H1 (cell line): ENCODE data around the gene NOX5. TPM values are rescaled to one million over a fixed set of nuclear protein-coding genes. Genes with fewer than 3 reads are reported as not detected.

ENCODE experiments used
- CTCF ChIA-PET: fragments of 300-600 bp; sonication (Branson Sonifier 250); formaldehyde crosslinking; loops from one replicate; lab custom pipeline; 2021; ENCODE audit not compliant: partially characterized antibody; lab: Charles Lee
- POLR2A ChIA-PET: fragments of 300-600 bp; sonication (Branson Sonifier 250); formaldehyde crosslinking; loops from one replicate; lab custom pipeline; 2021; ENCODE audit warnings: inconsistent platforms; ENCODE audit not compliant: partially characterized antibody; lab: Charles Lee
- DNase-seq, 2 experiments: peaks; one replicate each; pipeline versions ENCODE4 v3.0.0 to v3.0.0-alpha.2; 2010 to 2022; ENCODE audit warnings: low spot score in 2 of 2, low read depth in 1 of 2, mixed read lengths in 1 of 2
- FAIRE-seq: peaks from 2 replicates; lab custom pipeline; 2011; peaks lifted over from hg19 to GRCh38; lab: Jason Lieb, UNC
- H2AFZ ChIP-seq: 2 replicates; pipeline ENCODE4 v1.8.1; 2012; ENCODE audit warnings: low read length, inconsistent platforms
- H2AK5ac ChIP-seq: 2 replicates; pipeline ENCODE4 v1.6.1; 2013; ENCODE audit warnings: low read depth, low read length
- H2BK120ac ChIP-seq: replicated peaks from 2 replicates; pipeline ENCODE3; 2013; ENCODE audit warnings: low read depth, low read length, inconsistent platforms
- H2BK12ac ChIP-seq: 2 replicates; pipeline ENCODE4 v1.6.1; 2013; ENCODE audit warnings: low read depth, low read length
- H2BK15ac ChIP-seq: 2 replicates; pipeline ENCODE4 v1.6.1; 2013; ENCODE audit warnings: low read length
- H2BK20ac ChIP-seq: 2 replicates; pipeline ENCODE4 v1.6.1; 2013; ENCODE audit warnings: low read length
- H2BK5ac ChIP-seq: 2 replicates; pipeline ENCODE4 v1.6.1; 2013; ENCODE audit warnings: low read depth, low read length
- H3K14ac ChIP-seq: 2 replicates; pipeline ENCODE4 v1.6.1; 2013; ENCODE audit warnings: inconsistent platforms; ENCODE audit not compliant: insufficient read length
- H3K18ac ChIP-seq: 2 replicates; pipeline ENCODE4 v1.6.1; 2013; ENCODE audit warnings: low read length; ENCODE audit errors: extremely low read depth
- H3K23ac ChIP-seq: 2 replicates; pipeline ENCODE4 v1.6.1; 2013; ENCODE audit warnings: inconsistent platforms; ENCODE audit not compliant: insufficient read length
- H3K23me2 ChIP-seq: 2 replicates; pipeline ENCODE4 v1.6.1; 2013; ENCODE audit warnings: low read depth, low read length
- H3K27ac ChIP-seq: 2 replicates; pipeline ENCODE4 v1.6.1; 2011; ENCODE audit warnings: low read depth, low read length, inconsistent platforms
- H3K27me3 ChIP-seq, 4 experiments: replicated peaks in 1 of 4; 1 replicate in 1 of 4; 2 replicates in 3 of 4; pipeline versions ENCODE4 v1.6.1 to v1.8.1; 2011 to 2013; ENCODE audit warnings: low read length in 3 of 4, mild to moderate bottlenecking in 3 of 4, inconsistent platforms in 2 of 4, mixed read lengths in 2 of 4, moderate library complexity in 1 of 4; ENCODE audit not compliant: control insufficient read depth in 3 of 4, insufficient read depth in 3 of 4; ENCODE audit errors: extremely low read depth in 1 of 4
- H3K36me3 ChIP-seq, 4 experiments: 2 replicates each; pipeline versions ENCODE4 v1.6.1 to v1.8.1; 2011 to 2013; ENCODE audit warnings: mild to moderate bottlenecking in 4 of 4, low read length in 3 of 4, moderate library complexity in 2 of 4, control low read depth in 1 of 4, inconsistent platforms in 1 of 4; ENCODE audit not compliant: insufficient read depth in 4 of 4, control insufficient read depth in 2 of 4
- H3K4ac ChIP-seq: replicated peaks from 2 replicates; pipeline ENCODE3; 2013; ENCODE audit warnings: low read length, low read depth, mixed read lengths, inconsistent platforms; ENCODE audit not compliant: insufficient read length
- H3K4me1 ChIP-seq, 4 experiments: replicated peaks in 1 of 4; 1 replicate in 1 of 4; 2 replicates in 3 of 4; pipeline versions ENCODE4 v1.6.1 to v1.8.1; 2011 to 2013; ENCODE audit warnings: low read length in 3 of 4, inconsistent platforms in 2 of 4, mixed read lengths in 1 of 4; ENCODE audit not compliant: insufficient read depth in 4 of 4, control insufficient read depth in 3 of 4
- H3K4me2 ChIP-seq, 2 experiments: 2 replicates each; pipeline versions ENCODE4 v1.6.1 to v1.8.1; 2011 to 2013; ENCODE audit warnings: low read depth in 2 of 2, low read length in 2 of 2, control low read depth in 1 of 2, inconsistent platforms in 1 of 2, mild to moderate bottlenecking in 1 of 2; ENCODE audit not compliant: insufficient read depth in 1 of 2
- H3K4me3 ChIP-seq, 4 experiments: fragments of 200-600, 300-600 bp in 1 of 4; sonication (generic), shearing (Covaris generic), sonication (Bioruptor Twin) in 1 of 4; 2 replicates each; pipeline versions ENCODE4 v1.5.1 to v1.8.1; 2011 to 2016; ENCODE audit warnings: low read length in 4 of 4, low read depth in 3 of 4, control low read depth in 2 of 4, inconsistent platforms in 2 of 4, mild to moderate bottlenecking in 2 of 4, mixed read lengths in 1 of 4, moderate library complexity in 1 of 4; ENCODE audit not compliant: insufficient read depth in 2 of 4; ENCODE audit errors: extremely low read depth in 1 of 4
- H3K56ac ChIP-seq: replicated peaks from 2 replicates; pipeline ENCODE3; 2013; ENCODE audit warnings: low read depth, mild to moderate bottlenecking, mixed read lengths, low read length, inconsistent platforms; ENCODE audit not compliant: insufficient read length
- H3K79me1 ChIP-seq: 2 replicates; pipeline ENCODE4 v1.6.1; 2013; ENCODE audit warnings: low read depth, low read length, control low read depth
- H3K79me2 ChIP-seq, 2 experiments: 2 replicates each; pipeline versions ENCODE4 v1.6.1 to v1.8.1; 2012 to 2013; ENCODE audit warnings: low read length in 2 of 2, mild to moderate bottlenecking in 2 of 2, inconsistent platforms in 1 of 2; ENCODE audit not compliant: insufficient read depth in 2 of 2, control insufficient read depth in 1 of 2
- H3K9ac ChIP-seq, 4 experiments: replicated peaks in 1 of 4; 1 replicate in 1 of 4; 2 replicates in 3 of 4; pipeline versions ENCODE4 v1.6.1 to v1.8.1; 2011 to 2013; ENCODE audit warnings: low read depth in 3 of 4, low read length in 3 of 4, control low read depth in 2 of 4, mild to moderate bottlenecking in 2 of 4, moderate library complexity in 2 of 4, inconsistent platforms in 1 of 4; ENCODE audit errors: extremely low read depth in 1 of 4
- H3K9me3 ChIP-seq, 2 experiments: 2 replicates each; pipeline versions ENCODE4 v1.6.1 to v1.8.1; 2012 to 2013; ENCODE audit warnings: mild to moderate bottlenecking in 2 of 2, moderate library complexity in 2 of 2, control low read depth in 1 of 2, inconsistent platforms in 1 of 2, low read depth in 1 of 2, low read length in 1 of 2, mixed read lengths in 1 of 2; ENCODE audit not compliant: insufficient read depth in 2 of 2
- H4K20me1 ChIP-seq, 2 experiments: replicated peaks in 1 of 2; 2 replicates each; pipeline versions ENCODE3 to v1.8.1; 2011 to 2013; ENCODE audit warnings: inconsistent platforms in 2 of 2, low read length in 2 of 2, mild to moderate bottlenecking in 1 of 2; ENCODE audit not compliant: insufficient read depth in 2 of 2, control insufficient read depth in 1 of 2
- H4K5ac ChIP-seq: 2 replicates; pipeline ENCODE4 v1.6.1; 2013; ENCODE audit warnings: low read length, low read depth, mixed read lengths, inconsistent platforms; ENCODE audit not compliant: insufficient read length
- H4K8ac ChIP-seq: 2 replicates; pipeline ENCODE4 v1.8.0; 2013; ENCODE audit warnings: mild to moderate bottlenecking, moderate library complexity, low read length, inconsistent platforms; ENCODE audit not compliant: insufficient read depth; ENCODE audit errors: extremely low read depth
- H4K91ac ChIP-seq: replicated peaks from 2 replicates; pipeline ENCODE3; 2013; ENCODE audit warnings: low read length, mixed read lengths, inconsistent platforms; ENCODE audit not compliant: insufficient read length
- whole genome bisulfite sequencing, 2 experiments: shearing (Covaris generic) in 1 of 2; methylation state at CpG; one replicate each; pipeline versions ENCODE4 v1.1.6 to v1.1.7; 2013 to 2015; ENCODE audit warnings: low lambda C conversion rate in 2 of 2, mixed read lengths in 2 of 2, inconsistent platforms in 1 of 2, low coverage in 1 of 2, missing lambda C conversion rate in 1 of 2; ENCODE audit not compliant: insufficient replicate concordance in 2 of 2, insufficient coverage in 1 of 2, insufficient read length in 1 of 2; ENCODE audit errors: extremely low coverage in 1 of 2, missing lambda C conversion rate in 1 of 2; 5-methylcytosine and 5-hydroxymethylcytosine counted together
- polyA plus RNA-seq, 7 experiments: library from polyadenylated mRNA; depleted of rRNA in 3 of 7; stranded (reverse) in 5 of 7; unstranded in 2 of 7; fragments of >200 nt in 5 of 7; fragments of 200-250 nt in 2 of 7; gene quantifications; 1 replicate in 5 of 7; 2 replicates in 1 of 7; 4 replicates in 1 of 7; pipeline versions ENCODE4 v1.2.1 to v1.2.3, GENCODE V29; 2011 to 2013; ENCODE audit warnings: missing spikeins in 2 of 7, mixed read lengths in 2 of 7
- total RNA-seq: library from RNA; stranded (reverse); fragmentation: NEBNext Ultra II Directional; extraction: Animal tissue kit (Norgen Biotek cat#: 25700); gene quantifications from 2 replicates; pipeline ENCODE4 v1.2.1, GENCODE V29; 2021

Gene NOX5
- total and polyA plus RNA-seq, 2 of the 8 experiments (the other 6 are each of a cell fraction or from before 2014, with no cell fraction given): under 0.01 TPM; not detected in 1

DNA sequence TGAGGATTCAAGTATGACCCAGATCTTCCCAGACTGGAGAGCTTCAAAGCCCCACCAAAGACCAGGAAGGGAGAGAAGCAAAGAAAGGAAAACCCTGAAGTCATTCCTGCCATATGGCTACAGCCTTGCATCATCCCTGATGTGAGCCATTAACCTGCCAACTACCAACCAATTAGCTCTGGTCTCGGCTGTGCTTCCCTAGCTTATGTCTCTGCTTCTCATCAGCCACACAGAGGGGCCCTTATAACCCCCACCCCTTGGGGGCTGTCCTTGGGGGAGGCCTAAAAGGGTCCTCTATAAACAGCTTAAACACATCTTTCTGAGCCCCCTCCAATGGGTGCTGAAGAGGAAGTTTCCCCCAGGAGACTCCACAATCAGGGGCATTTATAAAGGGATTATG is 52.8 kb downstream of the NOX5 start:
- Histone ChIP-seq H3K4me3 (no peak overlapping the region), H2BK15ac (no peak overlapping the region), H4K8ac (no peak overlapping the region), H4K91ac (no peak overlapping the region), H3K79me1 (no peaks in the 10 kb centered on the region), H3K9ac (no peak overlapping the region), H4K5ac (no peak overlapping the region), H3K18ac (no peak overlapping the region), H2BK5ac (no peak overlapping the region), H3K9me3 (no peaks in the 10 kb centered on the region; a peak in 2 of 4 replicates), H4K20me1 (no peaks in the 10 kb centered on the region), H2BK12ac (no peak overlapping the region), H2BK120ac (no peak overlapping the region), H3K4ac (no peak overlapping the region), H3K23ac (no peak overlapping the region), H2AFZ (no peak overlapping the region), H3K4me2 (no peak overlapping the region), H3K36me3 (no peaks in the 10 kb centered on the region), H3K14ac (no peak overlapping the region), H2BK20ac (no peak overlapping the region), H3K23me2 (0 out of 2 replicates have a peak, but pooled peaks cover 2% of the 10 kb centered on the region), H3K56ac (no peak overlapping the region), H3K27me3 (peaks cover 0 to 3% (median 0%) of the 10 kb centered on the region in 4 experiments; a peak in 2 of 7 replicates), H3K27ac (no peak overlapping the region), H3K79me2 (no peaks in the 10 kb centered on the region), H3K4me1 (no peaks in the 10 kb centered on the region), H2AK5ac (no peak overlapping the region)
- DNase-seq (no peak), FAIRE-seq (no peak)
- CTCF ChIA-PET: interaction anchor here (0.9 to 3.6 kb wide), 7 partner anchors 9 to 328 kb away, joined by 3 to 20 read pairs (median 7); no protein-coding TSS in a partner anchor
- 80% methylated on average over 1 of the region's 1 CpG; no CpG with 5 or more reads in 1 of the 2 experiments for WGBS, 2 experiments
- POLR2A ChIA-PET: interaction anchor here (1.1 to 1.5 kb wide), 4 partner anchors 8 to 23 kb away, joined by 3 to 4 read pairs (median 4); no protein-coding TSS in a partner anchor
